HepG2 (cell line): ENCODE results near the gene SAMD10. TPM values are rescaled to one million over a fixed set of nuclear protein-coding genes. Genes with fewer than 3 reads are reported as not detected.

Experiments
- ATAC-seq: fragments of 200-7000 bp; cut with Tn5 transposase; 3 replicates; pipeline ENCODE4 v1.9.1; 2020; ENCODE audit warnings: mild to moderate bottlenecking, moderate library complexity
- BruUV-seq: library from RNA; stranded (reverse); fragments of 400-500 nt; replicated peaks from 2 replicates; lab custom pipeline; 2021; lab: Mats Ljungman, UMichigan
- CTCF ChIA-PET: fragments of 300-600 bp; formaldehyde crosslinking; extraction: SDS; loops from one replicate; lab custom pipeline; 2021; ENCODE audit warnings: low total read pairs, inconsistent platforms, low intra/inter-chr PET ratio; lab: Yijun Ruan, JAX
- POLR2A ChIA-PET: fragments of 350-600 bp; sonication (Branson Sonifier 250); formaldehyde crosslinking; loops from one replicate; lab custom pipeline; 2020; ENCODE audit warnings: antibody characterized with exemption, inconsistent platforms; lab: Yijun Ruan, JAX
- DNase-seq: peaks from one replicate; pipeline ENCODE4 v3.0.0-alpha.2; 2015; ENCODE audit warnings: low spot score
- FAIRE-seq: peaks from 3 replicates; lab custom pipeline; 2011; peaks lifted over from hg19 to GRCh38; lab: Jason Lieb, UNC
- H2AFZ ChIP-seq: one replicate; pipeline ENCODE4 v1.6.1; 2011; ENCODE audit warnings: low read length, inconsistent platforms
- H3K27ac ChIP-seq: fragments of 300-600 bp; 3 replicates; pipeline ENCODE4 v1.8.0; 2011; ENCODE audit warnings: mixed run types, mild to moderate bottlenecking, mixed read lengths, low read length, inconsistent platforms; ENCODE audit not compliant: insufficient read depth; ENCODE audit errors: extremely low read length
- H3K27me3 ChIP-seq, 2 experiments: fragments of 200-600 bp in 1 of 2; 2 replicates in 1 of 2; 3 replicates in 1 of 2; pipeline versions ENCODE4 v1.6.0 to v1.8.0; 2011; ENCODE audit warnings: low read length in 2 of 2, mild to moderate bottlenecking in 2 of 2, moderate library complexity in 2 of 2, inconsistent platforms in 1 of 2; ENCODE audit not compliant: insufficient read depth in 2 of 2, control insufficient read depth in 1 of 2
- H3K36me3 ChIP-seq, 2 experiments: fragments of 200-600 bp in 1 of 2; replicated peaks in 1 of 2; 2 replicates in 1 of 2; 3 replicates in 1 of 2; pipeline versions ENCODE4 v1.5.1 to v1.8.0; 2011; ENCODE audit warnings: low read length in 2 of 2, inconsistent platforms in 1 of 2; ENCODE audit not compliant: insufficient read depth in 2 of 2, control insufficient read depth in 1 of 2
- H3K4me1 ChIP-seq: 2 replicates; pipeline ENCODE4 v1.5.1; 2012; ENCODE audit warnings: low read length, inconsistent platforms; ENCODE audit not compliant: insufficient read depth
- H3K4me2 ChIP-seq: 2 replicates; pipeline ENCODE4 v1.6.0; 2011; ENCODE audit warnings: low read depth, low read length, inconsistent platforms
- H3K4me3 ChIP-seq, 3 experiments: fragments of 200-600 bp in 1 of 3; sonication (generic), shearing (Covaris generic) in 1 of 3; replicated peaks in 1 of 3; 2 replicates each; pipeline ENCODE4 v1.5.1; 2011 to 2016; ENCODE audit warnings: low read length in 3 of 3, inconsistent platforms in 2 of 3, low read depth in 2 of 3, mild to moderate bottlenecking in 2 of 3, control low read depth in 1 of 3, mixed read lengths in 1 of 3; ENCODE audit not compliant: insufficient read depth in 1 of 3
- H3K79me2 ChIP-seq: one replicate; pipeline ENCODE4 v1.6.1; 2011; ENCODE audit warnings: low read length, inconsistent platforms; ENCODE audit not compliant: insufficient read depth
- H3K9ac ChIP-seq: 2 replicates; pipeline ENCODE4 v1.6.0; 2011; ENCODE audit warnings: mild to moderate bottlenecking, low read depth, low read length, inconsistent platforms; ENCODE audit not compliant: insufficient read depth
- H3K9me3 ChIP-seq: 2 replicates; pipeline ENCODE4 v1.5.1; 2012; ENCODE audit warnings: mild to moderate bottlenecking, low read length
- H4K20me1 ChIP-seq: 2 replicates; pipeline ENCODE4 v1.6.0; 2011; ENCODE audit warnings: inconsistent platforms, mild to moderate bottlenecking, low read length, moderate library complexity; ENCODE audit not compliant: insufficient read depth
- AGO2 ChIP-seq: fragments of 200-400 bp; formaldehyde crosslinking; optimal IDR thresholded peaks from 2 replicates; pipeline ENCODE3; 2017; ENCODE audit warnings: mild to moderate bottlenecking, low read depth, low read length, moderate library complexity
- FOSL1 ChIP-seq: sonication (generic); formaldehyde crosslinking; IDR thresholded peaks from 2 replicates; pipeline ENCODE4 v1.9.0; 2021; ENCODE audit warnings: missing genetic modification reagents, borderline replicate concordance
- FUBP1 ChIP-seq: sonication (generic); formaldehyde crosslinking; IDR thresholded peaks from 2 replicates; pipeline ENCODE4 v1.5.1; 2020; ENCODE audit warnings: missing genetic modification reagents, mild to moderate bottlenecking, borderline replicate concordance
- HOXD1 ChIP-seq: sonication (generic); formaldehyde crosslinking; IDR thresholded peaks from 2 replicates; pipeline ENCODE4 v1.5.0; 2020; ENCODE audit warnings: missing genetic modification reagents
- KDM5B ChIP-seq: sonication (generic); formaldehyde crosslinking; IDR thresholded peaks from 2 replicates; pipeline ENCODE4 v1.4.0; 2020; ENCODE audit warnings: missing genetic modification reagents, mild to moderate bottlenecking, borderline replicate concordance
- MAFF ChIP-seq: IDR thresholded peaks from 2 replicates; pipeline ENCODE4 v1.6.1; 2011; ENCODE audit warnings: low read depth, low read length, improper control_type of control experiment
- MXD4 ChIP-seq: IDR thresholded peaks from 2 replicates; pipeline ENCODE4 v1.6.1; 2016; ENCODE audit warnings: mild to moderate bottlenecking, missing biosample characterization, missing genetic modification reagents
- PBX2 ChIP-seq: IDR thresholded peaks from 2 replicates; pipeline ENCODE4 v1.6.1; 2016; ENCODE audit warnings: control low read depth
- RAD51 ChIP-seq: fragments of 450-650 bp; IDR thresholded peaks from 2 replicates; pipeline ENCODE4 v1.6.1; 2016; ENCODE audit warnings: borderline replicate concordance
- RBFOX2 ChIP-seq: fragments of 200-400 bp; formaldehyde crosslinking; IDR thresholded peaks from 2 replicates; pipeline ENCODE4 v1.6.1; 2017; ENCODE audit warnings: low read depth, mild to moderate bottlenecking, low read length
- RBM22 ChIP-seq: fragments of 200-400 bp; formaldehyde crosslinking; optimal IDR thresholded peaks from 2 replicates; pipeline ENCODE3; 2017; ENCODE audit warnings: mild to moderate bottlenecking, low read length, moderate library complexity
- SIX4 ChIP-seq: sonication (generic); formaldehyde crosslinking; IDR thresholded peaks from 2 replicates; pipeline ENCODE4 v1.4.0; 2020; ENCODE audit warnings: missing genetic modification reagents
- SYNCRIP ChIP-seq: fragments of 200-400 bp; formaldehyde crosslinking; IDR thresholded peaks from 2 replicates; pipeline ENCODE4 v1.6.1; 2018; ENCODE audit warnings: mild to moderate bottlenecking, low read depth, low read length; ENCODE audit not compliant: insufficient read depth
- TP53 ChIP-seq: sonication (generic); formaldehyde crosslinking; conservative IDR thresholded peaks from 2 replicates; pipeline ENCODE4 v1.4.0; 2020; ENCODE audit warnings: missing genetic modification reagents
- ZBTB39 ChIP-seq: sonication (generic); formaldehyde crosslinking; IDR thresholded peaks from 2 replicates; pipeline ENCODE4 v1.5.0; 2020; ENCODE audit warnings: missing genetic modification reagents
- ZNF101 ChIP-seq: sonication (generic); formaldehyde crosslinking; IDR thresholded peaks from 2 replicates; pipeline ENCODE4 v1.4.0; 2020; ENCODE audit warnings: mild to moderate bottlenecking, low read depth, missing genetic modification reagents, borderline replicate concordance
- ZNF124 ChIP-seq: sonication (generic); formaldehyde crosslinking; IDR thresholded peaks from 2 replicates; pipeline ENCODE4 v1.4.0; 2020; ENCODE audit warnings: missing genetic modification reagents
- ZNF235 ChIP-seq: sonication (generic); formaldehyde crosslinking; IDR thresholded peaks from 2 replicates; pipeline ENCODE4 v1.8.1; 2023; ENCODE audit warnings: mild to moderate bottlenecking, missing genetic modification reagents, borderline replicate concordance
- ZNF333 ChIP-seq: sonication (generic); formaldehyde crosslinking; IDR thresholded peaks from 2 replicates; pipeline ENCODE4 v1.4.0; 2020; ENCODE audit warnings: mild to moderate bottlenecking, missing genetic modification reagents, borderline replicate concordance
- ZNF556 ChIP-seq: sonication (generic); formaldehyde crosslinking; IDR thresholded peaks from 2 replicates; pipeline ENCODE4 v1.4.0; 2020; ENCODE audit warnings: mild to moderate bottlenecking, missing genetic modification reagents, borderline replicate concordance
- ZNF782 ChIP-seq: sonication (generic); formaldehyde crosslinking; IDR thresholded peaks from 2 replicates; pipeline ENCODE4 v1.4.0; 2020; ENCODE audit warnings: missing genetic modification reagents, mild to moderate bottlenecking, borderline replicate concordance
- WGBS: methylation state at CpG from one replicate; pipeline ENCODE4 v1.1.6; 2017; ENCODE audit warnings: low lambda C conversion rate; 5-methylcytosine and 5-hydroxymethylcytosine counted together
- in situ Hi-C: cut with HindIII; loops from 2 replicates; pipeline ENCODE4 v1.10.0; 2017; ENCODE audit warnings: low pct_unique_long_range_greater_than_20kb; ENCODE audit not compliant: extremely low pct_ligation_motif_present
- intact Hi-C: fragments of 100-400 bp; cut with micrococcal nuclease; formaldehyde crosslinking; loops from one replicate; pipeline ENCODE4 v1.10.0; 2022; ENCODE audit not compliant: unreplicated experiment
- polyA plus RNA-seq, 8 experiments: library from polyadenylated mRNA; depleted of rRNA in 3 of 8; stranded (reverse) in 7 of 8; unstranded in 1 of 8; fragments of >200 nt; fragmentation: Illumina TruSeq in 4 of 8; extraction: Trizol in 4 of 8; gene quantifications; 2 replicates each; pipeline versions ENCODE4 v1.2.1 to v1.2.3, GENCODE V29; 2011 to 2016; ENCODE audit warnings: low read depth in 4 of 8, missing spikeins in 1 of 8, mixed read lengths in 1 of 8; ENCODE audit not compliant: insufficient read depth in 1 of 8
- total RNA-seq, 5 experiments: library from RNA; depleted of rRNA; stranded (reverse); fragments of >200 nt; fragmentation: Illumina TruSeq; extraction: Trizol; gene quantifications; 2 replicates each; pipeline ENCODE4 v1.2.3, GENCODE V29; 2016; ENCODE audit warnings: low read depth in 1 of 5

SAMD10 gene
- total and polyA plus RNA-seq, 2 of the 13 experiments (the other 11 are each of a cell fraction or from before 2014, with no cell fraction given) = 6.1 to 11.0 TPM

GRCh38 chr20:64027981-64028685 is 48.7 kb upstream of the SAMD10 start:
- ChIA-PET CTCF (no interaction called here), POLR2A (interaction anchor here (5.0 kb wide), 1 partner anchor 8 kb away, joined by 81 read pairs; the partner anchor contains the start of gene C20orf204)
- DNase-seq (no peak), ATAC-seq (no peak), FAIRE-seq (no peak)
- intact Hi-C loops = no loop called here
- Histone ChIP-seq H3K27ac (no peak overlapping the region), H3K9me3 (no peaks in the 10 kb centered on the region), H3K4me1 (peaks cover 26% of the 10 kb centered on the region), H3K79me2 (peaks cover 4% of the 10 kb centered on the region), H3K9ac (no peak overlapping the region), H3K27me3 (no peaks in the 10 kb centered on the region), H3K36me3 (peaks cover 53 to 76% of the 10 kb centered on the region in 2 experiments), H3K4me2 (no peak overlapping the region), H2AFZ (no peak overlapping the region), H4K20me1 (no peaks in the 10 kb centered on the region), H3K4me3 (no peak overlapping the region)
- no TSS peak for BruUV-seq
- TF ChIP-seq MXD4 (CRISPR knock-in tag) (no peak), ZNF101 (CRISPR knock-in tag) (no peak), SIX4 (no peak), ZNF235 (CRISPR knock-in tag) (no peak), SYNCRIP (no peak), ZNF333 (CRISPR knock-in tag) (no peak), PBX2 (CRISPR knock-in tag) (no peak), KDM5B (no peak), ZNF556 (CRISPR knock-in tag) (no peak), RBM22 (peak; percentile 42), ZBTB39 (no peak), AGO2 (peak; percentile 90), RAD51 (no peak), ZNF782 (0 out of 2 replicates have a peak, but pooled peaks have one; percentile 52), MAFF (no peak), ZNF124 (CRISPR knock-in tag) (no peak), FOSL1 (CRISPR knock-in tag) (no peak), FUBP1 (no peak), TP53 (no peak), RBFOX2 (peak; percentile 47; the same call in 1 of the 2 replicates), HOXD1 (CRISPR knock-in tag) (no peak)
- WGBS = 97% methylated on average over 23 of the region's 24 CpGs
- in situ Hi-C loops = no loop called here
